LNCaP clone FGC (cell line): ENCODE measurements around the gene SKP2.
"Not testable (repeated sequence)": the region's sequence is repeated elsewhere in the genome, so short reads cannot be mapped to it uniquely, and the experiment has no call there.

Experiments used
- DNase-seq: peaks from one replicate; pipeline ENCODE4 v3.0.0-alpha.2; 2011; ENCODE audit warnings: low read depth
- H3K4me3 ChIP-seq: 2 replicates; pipeline ENCODE4 v1.5.1; 2011; ENCODE audit warnings: mild to moderate bottlenecking, low read depth, low read length, control low read depth
- CTCF ChIP-seq: IDR thresholded peaks from 2 replicates; pipeline ENCODE4 v1.5.1; 2012; ENCODE audit warnings: mild to moderate bottlenecking; ENCODE audit not compliant: control insufficient read depth, insufficient read depth; ENCODE audit errors: extremely low read depth

Gene SKP2

GRCh38 chr5:36198281-36198680 lies 46.4 kb downstream of the SKP2 start:
- H3K4me3 ChIP-seq: no peak overlapping the region
- DNase-seq: no peak
- no peak for TF ChIP-seq CTCF

- not testable (repeated sequence) for DNase-seq
These were observed 46.9 kb downstream of the SKP2 start for GRCh38 chr5:36198783-36199182.

GRCh38 chr5:36199620-36200019 lies 47.7 kb downstream of the SKP2 start:
- TF ChIP-seq CTCF: no peak
- no peak for DNase-seq
- H3K4me3 ChIP-seq: no peak overlapping the region

More at GRCh38 chr5:36198783-36199182, 46.9 kb downstream of the SKP2 start:
- H3K4me3 ChIP-seq: not testable (repeated sequence)

- TF ChIP-seq CTCF: no peak
- no peak overlapping the region for H3K4me3 ChIP-seq
- DNase-seq: no peak
These were observed 48.6 kb downstream of the SKP2 start for GRCh38 chr5:36200513-36200912.

GRCh38 chr5:36202521-36202961 lies 50.6 kb downstream of the SKP2 start:
- DNase-seq: no peak
- no peak overlapping the region for H3K4me3 ChIP-seq
- no peak for TF ChIP-seq CTCF

- no peak for TF ChIP-seq CTCF
- no peak for DNase-seq
- no peak overlapping the region for H3K4me3 ChIP-seq
These were observed 53.4 kb downstream of the SKP2 start for GRCh38 chr5:36205329-36205728.

- H3K4me3 ChIP-seq: no peak overlapping the region
- no peak for DNase-seq
- no peak for TF ChIP-seq CTCF
These were observed 55.0 kb downstream of the SKP2 start for GRCh38 chr5:36206913-36207312.
